ENCODE data around the gene ADAMTS2. TPM values are rescaled to one million over a fixed set of nuclear protein-coding genes. Genes with fewer than 3 reads are reported as not detected.

Gene ADAMTS2
- total RNA-seq, 1 donor from 2014 or later, result 7.7 TPM

- DNase-seq (ENCODE audit: extremely low spot score, unreplicated experiment), result no peak
- Mint-ChIP-seq H3K27ac (no peak overlapping the region), H3K27me3 (no peaks in the 10 kb centered on the region), H3K4me3 (no peak overlapping the region), H3K9me3 (peaks cover 12% of the 10 kb centered on the region), H3K36me3 (no peaks in the 10 kb centered on the region), H3K4me1 (ENCODE audit: unreplicated experiment) (peaks cover 4% of the 10 kb centered on the region)
- TF ChIP-seq CTCF (conservative IDR thresholded peaks at IDR 0.05), result no peak
Measured at GRCh38 chr5:179307013-179307800, 38.1 kb downstream of the ADAMTS2 start.

- Mint-ChIP-seq H3K4me1 (ENCODE audit: unreplicated experiment) (peaks cover 2% of the 10 kb centered on the region), H3K27ac (no peak overlapping the region), H3K27me3 (no peaks in the 10 kb centered on the region), H3K36me3 (no peaks in the 10 kb centered on the region), H3K9me3 (peaks cover 12% of the 10 kb centered on the region), H3K4me3 (no peak overlapping the region)
- DNase-seq (ENCODE audit: extremely low spot score, unreplicated experiment), result no peak
- TF ChIP-seq CTCF (conservative IDR thresholded peaks at IDR 0.05), result no peak
Measured at GRCh38 chr5:179306191-179307012, 38.9 kb downstream of the ADAMTS2 start.

GRCh38 chr5:179304871-179305270 lies 40.4 kb downstream of the ADAMTS2 start:
- Mint-ChIP-seq H3K36me3 (no peaks in the 10 kb centered on the region), H3K4me1 (ENCODE audit: unreplicated experiment) (peaks cover 4% of the 10 kb centered on the region), H3K27me3 (no peaks in the 10 kb centered on the region), H3K9me3 (peaks cover 12% of the 10 kb centered on the region), H3K4me3 (no peak overlapping the region), H3K27ac (no peak overlapping the region)
- TF ChIP-seq CTCF (conservative IDR thresholded peaks at IDR 0.05), result no peak
- no peak for DNase-seq (ENCODE audit: extremely low spot score, unreplicated experiment)

GRCh38 chr5:179304466-179304865 lies 40.8 kb downstream of the ADAMTS2 start:
- no peaks in the 10 kb centered on the region for H3K36me3 Mint-ChIP-seq
- H3K4me3 Mint-ChIP-seq, result no peak overlapping the region
- H3K9me3 Mint-ChIP-seq, result peaks cover 12% of the 10 kb centered on the region
- peaks cover 4% of the 10 kb centered on the region for H3K4me1 Mint-ChIP-seq (ENCODE audit: unreplicated experiment)
- H3K27me3 Mint-ChIP-seq, result no peaks in the 10 kb centered on the region
- no peak overlapping the region for H3K27ac Mint-ChIP-seq
- DNase-seq (ENCODE audit: extremely low spot score, unreplicated experiment), result no peak
- no peak for TF ChIP-seq CTCF (conservative IDR thresholded peaks at IDR 0.05)

- no peaks in the 10 kb centered on the region for H3K27me3 Mint-ChIP-seq
- H3K36me3 Mint-ChIP-seq, result no peaks in the 10 kb centered on the region
- peaks cover 12% of the 10 kb centered on the region for H3K9me3 Mint-ChIP-seq
- no peak for TF ChIP-seq CTCF (conservative IDR thresholded peaks at IDR 0.05)
- no peak overlapping the region for H3K27ac Mint-ChIP-seq
- no peak for DNase-seq (ENCODE audit: extremely low spot score, unreplicated experiment)
- H3K4me1 Mint-ChIP-seq (ENCODE audit: unreplicated experiment), result peaks cover 4% of the 10 kb centered on the region
- H3K4me3 Mint-ChIP-seq, result no peak overlapping the region
Measured at GRCh38 chr5:179303451-179304200, 41.6 kb downstream of the ADAMTS2 start.
